Panc1 (cell line): ENCODE measurements around the gene FAM13C.

Experiments
- CTCF ChIP-seq: fragments of 450-650 bp; IDR thresholded peaks from 2 replicates; pipeline ENCODE4 v1.5.1; 2017; ENCODE audit warnings: mild to moderate bottlenecking
- SIN3A ChIP-seq: IDR thresholded peaks from 2 replicates; pipeline ENCODE4 v1.6.1; 2012; ENCODE audit warnings: low read depth, mild to moderate bottlenecking, low read length, moderate library complexity, borderline replicate concordance; ENCODE audit not compliant: insufficient read depth

- no peak for TF ChIP-seq SIN3A
- TF ChIP-seq CTCF = no peak
Measured at GRCh38 chr10:59384761-59385160, 22.4 kb upstream of the FAM13C start.
